ENCODE data around the gene SLAMF1. TPM values are rescaled to one million over a fixed set of nuclear protein-coding genes. Genes with fewer than 3 reads are reported as not detected.
A peak's percentile ranks its signal among the peaks of the same experiment; 100 is the strongest.
"Not testable (repeated sequence)": the region's sequence is repeated elsewhere in the genome, so short reads cannot be mapped to it uniquely, and the experiment has no call there.

SLAMF1 gene
- total RNA-seq, 2 experiments from 2014 or later = 59.3 to 105 TPM

DNA sequence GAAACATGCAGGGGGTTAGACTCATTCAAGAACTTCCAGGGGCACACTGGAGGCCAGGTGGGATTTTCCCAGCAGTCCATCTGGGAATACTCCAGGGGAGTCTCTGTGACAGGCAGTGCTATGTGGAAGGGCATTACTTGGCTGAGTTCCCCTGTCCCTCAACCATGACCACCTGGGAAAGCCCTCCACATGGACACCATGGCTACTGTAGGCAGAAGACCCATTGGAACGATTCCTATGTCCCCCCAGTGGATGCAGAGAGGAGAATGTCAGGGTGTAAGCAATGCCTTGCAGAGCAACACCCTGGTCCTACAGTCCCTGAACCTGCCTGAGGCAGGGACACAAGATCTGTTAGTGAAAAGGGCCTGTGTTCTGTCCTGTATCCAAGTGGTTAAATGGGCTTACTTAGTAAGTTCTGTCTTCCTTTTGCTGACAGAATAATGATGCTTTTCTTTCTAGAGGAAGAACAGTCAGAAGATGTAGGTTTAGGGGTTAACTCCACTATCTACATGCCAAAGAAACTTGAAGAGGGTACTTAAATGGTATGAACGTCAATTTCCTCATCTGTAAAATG is 13.4 kb downstream of the SLAMF1 start:
- peak overlapping the region; percentile 91 for H3K27ac Mint-ChIP-seq
- ATAC-seq (no peak), DNase-seq (no peak)
- H3K36me3 Mint-ChIP-seq = peaks cover 86% of the 10 kb centered on the region
- no peaks in the 10 kb centered on the region for H3K27me3 Mint-ChIP-seq
- peak overlapping the region; percentile 34 for H3K4me3 Mint-ChIP-seq
- no peaks in the 10 kb centered on the region for H3K9me3 Mint-ChIP-seq (ENCODE audit: low read depth)
- H3K4me1 Mint-ChIP-seq = peaks cover 95% of the 10 kb centered on the region
- CTCF ChIA-PET = interaction anchor here (1.2 to 1.7 kb wide), 4 partner anchors 12 to 42 kb away, joined by 3 to 9 read pairs (median 4); no protein-coding TSS in a partner anchor

GRCh38 chr1:160631983-160632625 is 14.7 kb downstream of the SLAMF1 start:
- Mint-ChIP-seq H3K27ac (peak overlapping the region; percentile 97), H3K27me3 (no peaks in the 10 kb centered on the region), H3K4me3 (no peak overlapping the region), H3K9me3 (ENCODE audit: low read depth) (no peaks in the 10 kb centered on the region), H3K36me3 (peaks cover 81% of the 10 kb centered on the region), H3K4me1 (peaks cover 94% of the 10 kb centered on the region)
- CTCF ChIA-PET = interaction anchor here (0.7 to 1.7 kb wide), 8 partner anchors 11 to 75 kb away, joined by 3 to 9 read pairs (median 4); no protein-coding TSS in a partner anchor
- no peak for DNase-seq
- peak; percentile 10 for ATAC-seq

- Mint-ChIP-seq H3K4me1 (peaks cover 94% of the 10 kb centered on the region), H3K4me3 (peak overlapping the region; percentile 33), H3K36me3 (peaks cover 77% of the 10 kb centered on the region), H3K27me3 (no peaks in the 10 kb centered on the region), H3K27ac (peak overlapping the region; percentile 97), H3K9me3 (ENCODE audit: low read depth) (no peaks in the 10 kb centered on the region)
- DNase-seq (peak; percentile 36), ATAC-seq (no peak)
- CTCF ChIA-PET = interaction anchor here (1.8 to 2.5 kb wide), 3 partner anchors 9 to 45 kb away, joined by 7 to 10 read pairs (median 9); partner anchors contain the start of gene SLAMF1
These were observed 16.1 kb downstream of the SLAMF1 start for GRCh38 chr1:160630523-160631451.

DNA sequence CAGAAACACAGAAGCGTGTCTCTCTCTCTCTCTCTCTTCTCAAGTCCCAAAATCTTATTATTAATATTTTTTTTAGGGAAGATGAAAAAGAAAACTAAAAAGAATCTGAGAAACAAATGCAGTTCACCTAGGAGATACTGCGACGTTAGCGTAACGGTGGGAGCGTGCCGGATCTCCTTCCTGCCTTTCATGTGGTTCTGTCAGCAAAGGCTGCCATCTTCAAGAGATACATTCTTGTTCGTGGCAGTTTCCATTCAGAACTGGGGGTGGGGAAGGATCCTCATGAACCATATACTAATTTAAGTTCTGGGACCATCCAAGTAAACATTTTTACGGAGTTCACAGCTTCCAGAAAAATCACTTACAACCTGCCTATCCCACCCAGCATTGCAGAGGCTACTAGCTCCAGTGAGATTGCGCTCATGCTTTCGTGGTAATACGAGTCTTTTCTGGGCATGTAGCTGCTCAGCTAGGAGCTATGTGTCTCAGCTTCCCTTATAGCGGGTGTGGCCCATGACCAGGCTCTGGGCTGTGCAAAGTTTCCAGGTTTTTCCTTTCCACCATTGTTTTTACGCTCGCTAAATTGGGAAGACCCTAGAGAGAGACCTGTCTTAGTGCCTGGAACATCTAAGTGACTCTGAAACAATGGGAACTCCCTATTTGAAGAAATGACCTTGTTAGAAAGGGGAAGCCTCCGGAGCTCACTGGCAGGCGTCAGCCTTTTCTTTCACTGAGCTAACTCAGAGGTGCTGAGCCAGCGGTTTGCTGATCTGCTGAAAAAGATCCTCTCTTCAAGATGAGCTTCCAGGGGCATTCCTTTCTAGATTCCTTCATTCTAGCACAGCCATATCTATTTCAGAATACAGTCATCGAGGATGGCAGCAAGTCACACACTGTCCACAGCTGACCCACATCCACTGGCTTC is 17.3 kb downstream of the SLAMF1 start:
- no peaks in the 10 kb centered on the region for H3K27me3 Mint-ChIP-seq
- H3K27ac Mint-ChIP-seq = peak overlapping the region; percentile 97
- CTCF ChIA-PET = interaction anchor here (0.8 to 2.5 kb wide), 8 partner anchors 8 to 49 kb away, joined by 3 to 13 read pairs (median 6); partner anchors contain the start of gene SLAMF1
- H3K4me1 Mint-ChIP-seq = peaks cover 97% of the 10 kb centered on the region
- peaks cover 78% of the 10 kb centered on the region for H3K36me3 Mint-ChIP-seq
- peak; percentile 42 for ATAC-seq
- peak overlapping the region; percentile 46 for H3K4me3 Mint-ChIP-seq
- H3K9me3 Mint-ChIP-seq (ENCODE audit: low read depth) = no peaks in the 10 kb centered on the region
- DNase-seq = peak; percentile 83

- H3K4me3 Mint-ChIP-seq = peak overlapping the region; percentile 44
- H3K4me1 Mint-ChIP-seq = peaks cover 97% of the 10 kb centered on the region
- H3K9me3 Mint-ChIP-seq (ENCODE audit: low read depth) = no peaks in the 10 kb centered on the region
- H3K27me3 Mint-ChIP-seq = no peaks in the 10 kb centered on the region
- DNase-seq (no peak), ATAC-seq (peak; percentile 7)
- CTCF ChIA-PET = interaction anchor here (0.8 to 2.5 kb wide), 8 partner anchors 9 to 50 kb away, joined by 3 to 13 read pairs (median 4); partner anchors contain the start of gene SLAMF1
- H3K36me3 Mint-ChIP-seq = peaks cover 76% of the 10 kb centered on the region
- peak overlapping the region; percentile 97 for H3K27ac Mint-ChIP-seq
These were observed 18.0 kb downstream of the SLAMF1 start for GRCh38 chr1:160628799-160629263.

- not testable (repeated sequence) for H3K27me3 Mint-ChIP-seq; ATAC-seq; H3K9me3 Mint-ChIP-seq (ENCODE audit: low read depth)
- Mint-ChIP-seq H3K36me3 (peaks cover 76% of the 10 kb centered on the region), H3K4me3 (peak overlapping the region; percentile 31), H3K4me1 (peaks cover 97% of the 10 kb centered on the region), H3K27ac (peak overlapping the region; percentile 97)
- CTCF ChIA-PET = interaction anchor here (0.8 to 2.5 kb wide), 9 partner anchors 9 to 48 kb away, joined by 3 to 12 read pairs (median 5); partner anchors contain the start of gene SLAMF1
- peak; percentile 78 for DNase-seq
These were observed 19.1 kb downstream of the SLAMF1 start for GRCh38 chr1:160627677-160628289.

GRCh38 chr1:160626509-160627342 is 20.1 kb downstream of the SLAMF1 start:
- Mint-ChIP-seq H3K36me3 (peaks cover 78% of the 10 kb centered on the region), H3K27me3 (no peaks in the 10 kb centered on the region), H3K9me3 (ENCODE audit: low read depth) (no peaks in the 10 kb centered on the region), H3K4me1 (peaks cover 98% of the 10 kb centered on the region), H3K27ac (peak overlapping the region; percentile 97), H3K4me3 (peak overlapping the region; percentile 55)
- ATAC-seq (peak; percentile 58), DNase-seq (no peak)
- CTCF ChIA-PET = interaction anchor here (0.8 to 1.9 kb wide), 11 partner anchors 8 to 99 kb away, joined by 3 to 12 read pairs (median 4); partner anchors contain the start of gene SLAMF1

GRCh38 chr1:160625725-160626498 is 20.9 kb downstream of the SLAMF1 start:
- ATAC-seq (peak; percentile 13), DNase-seq (peak; percentile 74)
- Mint-ChIP-seq H3K27ac (peak overlapping the region; percentile 97), H3K36me3 (peaks cover 74% of the 10 kb centered on the region), H3K9me3 (ENCODE audit: low read depth) (no peaks in the 10 kb centered on the region), H3K4me3 (peak overlapping the region; percentile 55), H3K4me1 (peaks cover 98% of the 10 kb centered on the region), H3K27me3 (no peaks in the 10 kb centered on the region)
- CTCF ChIA-PET = interaction anchor here (0.7 to 2.1 kb wide), 10 partner anchors 13 to 100 kb away, joined by 3 to 9 read pairs (median 4); partner anchors contain the start of gene SLAMF1

- Mint-ChIP-seq H3K36me3 (peaks cover 71% of the 10 kb centered on the region), H3K9me3 (ENCODE audit: low read depth) (no peaks in the 10 kb centered on the region), H3K27me3 (no peaks in the 10 kb centered on the region), H3K4me3 (no peak overlapping the region), H3K4me1 (peaks cover 94% of the 10 kb centered on the region), H3K27ac (peak overlapping the region; percentile 97)
- CTCF ChIA-PET = interaction anchor here (0.7 to 2.1 kb wide), 6 partner anchors 15 to 103 kb away, joined by 3 to 7 read pairs (median 4); partner anchors contain the start of gene SLAMF6
- ATAC-seq (no peak), DNase-seq (no peak)
These were observed 21.5 kb downstream of the SLAMF1 start for GRCh38 chr1:160625321-160625720.

GRCh38 chr1:160624464-160624863 is 22.4 kb downstream of the SLAMF1 start:
- no peaks in the 10 kb centered on the region for H3K9me3 Mint-ChIP-seq (ENCODE audit: low read depth)
- H3K4me3 Mint-ChIP-seq = peak overlapping the region; percentile 36
- CTCF ChIA-PET = interaction anchor here (0.9 to 2.1 kb wide), 6 partner anchors 18 to 102 kb away, joined by 3 to 7 read pairs (median 4); partner anchors contain the start of genes SLAMF1 and SLAMF6
- DNase-seq (no peak), ATAC-seq (no peak)
- H3K27ac Mint-ChIP-seq = peak overlapping the region; percentile 97
- peaks cover 74% of the 10 kb centered on the region for H3K36me3 Mint-ChIP-seq
- peaks cover 92% of the 10 kb centered on the region for H3K4me1 Mint-ChIP-seq
- H3K27me3 Mint-ChIP-seq = no peaks in the 10 kb centered on the region

Measured in activated CD8-positive, alpha-beta memory T cell treated with anti-CD3 and anti-CD28 coated beads, Interleukin-2, amount 10 ng/mL, durations not matched to agents 7 days and 5 days (primary cell).